GM18907 (cell line): ENCODE data around the gene LTBP4.
"Not testable (repeated sequence)": the region's sequence is repeated elsewhere in the genome, so short reads cannot be mapped to it uniquely, and the experiment has no call there.

ENCODE experiments used
- ATAC-seq: cut with Tn5 transposase; IDR thresholded peaks from one replicate; pipeline ENCODE4 v1.9.1; 2021; ENCODE audit warnings: mild to moderate bottlenecking, moderate library complexity; ENCODE audit not compliant: unreplicated experiment

LTBP4 gene

GRCh38 chr19:40624369-40625153, 23.4 kb downstream of the LTBP4 start:
- not testable (repeated sequence) for ATAC-seq

- ATAC-seq: no peak
Observed at GRCh38 chr19:40625406-40626120, 24.4 kb downstream of the LTBP4 start.

- ATAC-seq: no peak
Observed at GRCh38 chr19:40626918-40627317, 25.7 kb downstream of the LTBP4 start.

- no peak for ATAC-seq
Observed at GRCh38 chr19:40627486-40628279, 26.5 kb downstream of the LTBP4 start.

GRCh38 chr19:40629346-40629745, 28.2 kb downstream of the LTBP4 start:
- ATAC-seq: no peak

GRCh38 chr19:40630571-40631160, 29.5 kb downstream of the LTBP4 start:
- ATAC-seq: no peak

- no peak for ATAC-seq
Observed at GRCh38 chr19:40632311-40633036, 31.3 kb downstream of the LTBP4 start.

- no peak for ATAC-seq
Observed at GRCh38 chr19:40633207-40633606, 32.0 kb downstream of the LTBP4 start.

GRCh38 chr19:40638327-40638726, 37.2 kb downstream of the LTBP4 start:
- ATAC-seq: no peak

GRCh38 chr19:40639638-40639982, 38.4 kb downstream of the LTBP4 start:
- ATAC-seq: no peak

- ATAC-seq: no peak
Observed at GRCh38 chr19:40640744-40641143, 39.6 kb downstream of the LTBP4 start.

- no peak for ATAC-seq
Observed at GRCh38 chr19:40641281-40641680, 40.1 kb downstream of the LTBP4 start.

- no peak for ATAC-seq
Observed at GRCh38 chr19:40642051-40642706, 41.0 kb downstream of the LTBP4 start.

- no peak for ATAC-seq
Observed at GRCh38 chr19:40642757-40643305, 41.7 kb downstream of the LTBP4 start.

- no peak for ATAC-seq
Observed at GRCh38 chr19:40646743-40647254, 45.6 kb downstream of the LTBP4 start.

GRCh38 chr19:40649903-40650675, 48.9 kb downstream of the LTBP4 start:
- not testable (repeated sequence) for ATAC-seq

- ATAC-seq: no peak
Observed at GRCh38 chr19:40650749-40651305, 49.7 kb downstream of the LTBP4 start.

GRCh38 chr19:40652303-40652702, 51.1 kb downstream of the LTBP4 start:
- ATAC-seq: not testable (repeated sequence)
